ENCODE data around the gene CPLANE2. TPM values are rescaled to one million over a fixed set of nuclear protein-coding genes. Genes with fewer than 3 reads are reported as not detected.

CPLANE2 gene
- total RNA-seq, 1 donor from 2014 or later, result 10.6 TPM

Other genes starting within 250 kb of the CPLANE2 start
- not detected for gene SRARP, start 232.9 kb downstream of the CPLANE2 start, total RNA-seq
- 3,889 TPM for gene HSPB7, start 219.1 kb downstream of the CPLANE2 start, total RNA-seq
- gene CLCNKA, start 215.1 kb downstream of the CPLANE2 start, total RNA-seq, result 1.2 TPM
- gene CLCNKB, start 193.4 kb downstream of the CPLANE2 start, total RNA-seq, result 2.0 TPM
- 3.0 TPM for gene FAM131C, start 163.5 kb downstream of the CPLANE2 start, total RNA-seq
- gene EPHA2, start 81.1 kb downstream of the CPLANE2 start, total RNA-seq, result 26.1 TPM
- gene ARHGEF19, start 24.5 kb downstream of the CPLANE2 start, total RNA-seq, result 1.3 TPM
- gene FBXO42, start 115.3 kb upstream of the CPLANE2 start, total RNA-seq, result 14.1 TPM
- gene SZRD1, start 130.1 kb upstream of the CPLANE2 start, total RNA-seq, result 101 TPM
- gene SPATA21, start 200.2 kb upstream of the CPLANE2 start, total RNA-seq, result not detected
- 14.5 TPM for gene NECAP2, start 203.5 kb upstream of the CPLANE2 start, total RNA-seq

Measured in cardiac septum (tissue), 1 donor.